T-helper 17 cell (primary cell): ENCODE measurements around the gene INTS11. TPM values are rescaled to one million over a fixed set of nuclear protein-coding genes. Genes with fewer than 3 reads are reported as not detected.

Source experiments
- ATAC-seq: fragments of 150-1000 bp; cut with Tn5 transposase; 2 replicates; pipeline ENCODE4 v1.10.0; 2021; ENCODE audit warnings: mild to moderate bottlenecking, moderate library complexity
- DNase-seq, 3 donors: peaks; one replicate each; pipeline versions ENCODE4 v3.0.0 to v3.0.0-alpha.2; 2020 to 2021
- H3K9me3 ChIP-seq: one replicate; pipeline ENCODE4 v1.7.0; 2013; ENCODE audit warnings: low read length, mild to moderate bottlenecking; ENCODE audit not compliant: control insufficient read depth, poor library complexity, severe bottlenecking
- H3K27ac Mint-ChIP-seq: one replicate; pipeline ENCODE4 v1.8.0; 2022; ENCODE audit warnings: mild to moderate bottlenecking, moderate library complexity, mixed read lengths
- H3K27me3 Mint-ChIP-seq: one replicate; pipeline ENCODE4 v1.8.0; 2022; ENCODE audit warnings: mixed read lengths
- H3K36me3 Mint-ChIP-seq: one replicate; pipeline ENCODE4 v1.8.0; 2022; ENCODE audit warnings: low read depth, mixed read lengths
- H3K4me1 Mint-ChIP-seq: one replicate; pipeline ENCODE4 v1.8.0; 2022; ENCODE audit warnings: mild to moderate bottlenecking, mixed read lengths
- H3K4me3 Mint-ChIP-seq: one replicate; pipeline ENCODE4 v1.8.0; 2022; ENCODE audit warnings: mild to moderate bottlenecking, moderate library complexity, mixed read lengths
- total RNA-seq, 4 donors: library from RNA in 2 of 4; stranded (reverse) in 2 of 4; gene quantifications; one replicate each; pipeline ENCODE4 v1.2.3 and lab custom pipeline; 2022 to 2026

Gene INTS11
- total RNA-seq, 2 donors from 2014 or later: 130 to 132 TPM

DNA sequence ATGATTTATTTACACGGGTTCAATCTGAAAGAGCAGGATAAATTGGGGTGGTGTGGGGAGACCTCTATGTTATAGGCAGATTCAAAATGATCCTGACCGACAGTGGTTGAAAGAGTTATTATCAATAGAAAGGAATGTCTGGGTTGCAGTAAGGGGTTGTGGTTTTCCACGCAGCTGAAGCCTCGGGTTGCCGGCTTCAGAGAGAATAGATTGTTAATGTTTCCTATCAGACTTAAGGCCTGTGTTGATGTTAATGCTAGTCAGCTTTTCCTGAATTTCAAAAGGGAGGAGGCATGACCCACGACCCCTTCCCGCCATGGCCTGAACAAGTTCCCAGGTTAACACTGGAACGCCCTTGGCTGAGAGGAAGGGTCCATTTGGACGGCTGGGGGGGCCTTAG is 48.6 kb downstream of the INTS11 start:
- Mint-ChIP-seq H3K27me3 (no peaks in the 10 kb centered on the region), H3K36me3 (no peaks in the 10 kb centered on the region), H3K27ac (no peak overlapping the region), H3K4me3 (peak overlapping the region; percentile 55), H3K4me1 (peaks cover 19% of the 10 kb centered on the region)
- no peaks in the 10 kb centered on the region for H3K9me3 ChIP-seq
- DNase-seq: no peak
- no peak for ATAC-seq

DNA sequence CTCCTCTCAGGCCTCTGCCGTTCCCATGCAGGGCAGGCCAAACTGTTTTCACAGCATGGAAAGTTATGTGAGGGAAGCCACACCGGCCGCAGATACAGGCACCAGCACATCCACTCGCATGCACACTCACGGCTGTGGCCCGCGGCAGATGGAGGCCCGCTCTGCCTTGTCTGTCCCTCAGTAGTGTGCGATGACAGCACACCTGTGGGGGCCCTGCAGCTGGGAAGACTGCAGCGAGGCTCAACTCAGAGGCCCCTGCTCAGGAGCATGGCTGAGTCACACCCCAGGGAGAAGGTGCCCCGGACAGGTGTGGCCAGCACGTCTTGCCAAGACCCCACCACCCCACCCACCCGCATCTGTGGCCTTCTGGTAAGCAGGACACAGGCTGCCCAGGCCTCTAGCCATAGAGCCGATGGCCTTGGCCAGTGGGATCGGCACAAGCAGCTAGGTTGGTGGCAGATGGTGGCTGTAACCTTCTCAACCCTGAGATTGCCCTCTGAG is 49.5 kb downstream of the INTS11 start:
- DNase-seq: no peak
- Mint-ChIP-seq H3K27ac (no peak overlapping the region), H3K4me3 (peak overlapping the region; percentile 76), H3K27me3 (no peaks in the 10 kb centered on the region), H3K4me1 (peaks cover 27% of the 10 kb centered on the region), H3K36me3 (peaks cover 2% of the 10 kb centered on the region)
- no peak for ATAC-seq
- H3K9me3 ChIP-seq: no peaks in the 10 kb centered on the region

DNA sequence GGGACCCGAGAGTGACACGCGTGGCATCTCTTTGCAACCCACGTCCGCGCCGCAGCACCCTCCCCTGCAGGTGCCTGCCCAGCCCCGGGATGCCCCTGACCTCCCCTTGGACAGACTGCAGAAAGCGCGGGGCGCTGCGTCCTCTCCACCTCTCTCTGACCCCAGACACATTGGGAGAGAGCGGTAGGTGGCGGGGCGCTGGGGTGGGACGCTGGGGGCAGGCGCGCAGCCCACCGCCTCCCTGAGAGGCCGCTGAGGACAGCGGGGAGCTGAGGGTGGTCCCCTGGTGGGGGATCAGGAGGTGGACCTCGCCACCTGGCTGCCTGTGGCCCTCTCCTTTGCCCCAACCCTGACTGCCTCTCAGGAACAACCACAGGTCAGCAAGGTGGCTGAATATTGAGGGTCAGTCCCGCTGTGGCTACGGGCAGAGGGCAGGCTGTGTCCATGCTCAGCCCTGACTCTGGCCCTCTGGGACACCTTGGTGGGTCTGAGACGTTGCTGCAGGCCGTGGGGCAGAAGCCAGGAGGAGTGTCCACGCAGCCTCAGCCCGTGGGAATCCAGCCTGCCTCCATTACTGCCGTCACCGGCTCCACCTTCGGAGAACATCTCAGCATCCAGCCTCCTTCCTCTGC is 50.0 kb downstream of the INTS11 start:
- Mint-ChIP-seq H3K27ac (no peak overlapping the region), H3K36me3 (peaks cover 2% of the 10 kb centered on the region), H3K4me3 (peak overlapping the region; percentile 76), H3K27me3 (no peaks in the 10 kb centered on the region), H3K4me1 (peaks cover 30% of the 10 kb centered on the region)
- ATAC-seq: no peak
- no peaks in the 10 kb centered on the region for H3K9me3 ChIP-seq
- no peak for DNase-seq

DNA sequence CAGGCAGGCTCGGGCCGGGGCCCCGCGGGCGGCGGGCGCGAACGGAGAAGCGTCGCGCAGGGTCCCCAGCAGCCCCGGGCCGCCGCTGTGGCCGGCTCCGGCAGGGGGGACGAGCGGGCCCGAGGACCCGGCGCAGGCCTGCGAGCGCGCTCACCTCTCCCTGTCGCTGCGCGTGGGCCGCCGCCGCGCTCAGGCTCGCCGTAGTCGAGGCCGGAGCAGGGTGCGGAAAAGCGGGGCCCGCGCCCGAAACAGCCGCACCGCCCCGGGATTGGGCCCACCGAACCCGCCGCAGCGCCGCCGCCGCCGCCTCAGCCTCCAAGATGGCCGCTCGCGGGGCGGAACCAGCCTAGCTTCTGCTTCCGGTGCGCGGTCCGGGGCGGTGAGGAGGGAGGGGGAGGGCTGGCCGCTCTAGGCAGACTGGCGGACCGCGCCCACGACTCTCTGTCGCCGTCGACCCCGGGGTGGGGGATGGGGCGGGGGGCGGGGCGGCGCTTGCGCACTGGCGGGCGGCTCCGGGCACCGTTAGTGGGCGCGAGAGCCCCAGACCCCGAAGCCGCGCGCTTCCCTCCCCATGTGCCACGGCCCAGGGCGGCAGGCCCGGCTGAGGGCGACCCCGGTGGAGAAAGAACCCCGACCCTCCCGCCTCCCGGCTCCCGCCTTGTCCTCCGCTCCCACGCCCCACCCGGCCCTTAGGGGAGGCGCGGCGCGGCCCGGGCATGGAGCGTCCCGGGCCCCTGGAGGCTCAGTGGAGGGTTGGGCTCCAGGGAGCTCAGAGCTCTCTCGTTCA is 50.8 kb downstream of the INTS11 start, which contains the start of gene UBE2J2:
UBE2J2 (minus strand) TSS at position 343 of the 787 bp plus-strand sequence. CDS start 5,862 bp downstream, outside the sequence.
- DNase-seq (peak; percentile 86 to 92 (median 91)), ATAC-seq (peak; percentile 98)
- no peaks in the 10 kb centered on the region for H3K27me3 Mint-ChIP-seq
- H3K27ac Mint-ChIP-seq: peak within 1 kb of the TSS; percentile 88
- H3K9me3 ChIP-seq: no peaks in the 10 kb centered on the region
- peak within 1 kb of the TSS; percentile 87 for H3K4me3 Mint-ChIP-seq
- peaks cover 33% of the 10 kb centered on the region for H3K4me1 Mint-ChIP-seq
- H3K36me3 Mint-ChIP-seq: peaks cover 2% of the 10 kb centered on the region

DNA sequence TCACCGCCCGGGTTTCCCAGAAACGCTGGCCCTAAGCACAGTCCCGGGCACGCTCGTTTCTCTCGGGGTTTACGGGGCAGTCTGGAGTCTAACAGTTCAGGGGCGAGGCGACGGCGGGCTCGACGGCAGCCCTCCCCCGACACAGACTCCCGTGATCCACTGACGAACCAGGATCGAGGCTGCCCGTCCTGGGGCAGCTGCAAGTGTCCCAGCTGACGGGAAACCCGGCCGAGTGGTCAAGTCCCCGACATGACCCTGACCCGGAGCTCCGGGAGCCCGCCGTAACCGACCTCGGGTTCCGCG is 51.3 kb downstream of the INTS11 start:
- Mint-ChIP-seq H3K4me3 (peak overlapping the region; percentile 87), H3K36me3 (peaks cover 2% of the 10 kb centered on the region), H3K27me3 (no peaks in the 10 kb centered on the region), H3K4me1 (peaks cover 33% of the 10 kb centered on the region), H3K27ac (peak overlapping the region; percentile 88)
- ATAC-seq: no peak
- no peak for DNase-seq
- no peaks in the 10 kb centered on the region for H3K9me3 ChIP-seq

DNA sequence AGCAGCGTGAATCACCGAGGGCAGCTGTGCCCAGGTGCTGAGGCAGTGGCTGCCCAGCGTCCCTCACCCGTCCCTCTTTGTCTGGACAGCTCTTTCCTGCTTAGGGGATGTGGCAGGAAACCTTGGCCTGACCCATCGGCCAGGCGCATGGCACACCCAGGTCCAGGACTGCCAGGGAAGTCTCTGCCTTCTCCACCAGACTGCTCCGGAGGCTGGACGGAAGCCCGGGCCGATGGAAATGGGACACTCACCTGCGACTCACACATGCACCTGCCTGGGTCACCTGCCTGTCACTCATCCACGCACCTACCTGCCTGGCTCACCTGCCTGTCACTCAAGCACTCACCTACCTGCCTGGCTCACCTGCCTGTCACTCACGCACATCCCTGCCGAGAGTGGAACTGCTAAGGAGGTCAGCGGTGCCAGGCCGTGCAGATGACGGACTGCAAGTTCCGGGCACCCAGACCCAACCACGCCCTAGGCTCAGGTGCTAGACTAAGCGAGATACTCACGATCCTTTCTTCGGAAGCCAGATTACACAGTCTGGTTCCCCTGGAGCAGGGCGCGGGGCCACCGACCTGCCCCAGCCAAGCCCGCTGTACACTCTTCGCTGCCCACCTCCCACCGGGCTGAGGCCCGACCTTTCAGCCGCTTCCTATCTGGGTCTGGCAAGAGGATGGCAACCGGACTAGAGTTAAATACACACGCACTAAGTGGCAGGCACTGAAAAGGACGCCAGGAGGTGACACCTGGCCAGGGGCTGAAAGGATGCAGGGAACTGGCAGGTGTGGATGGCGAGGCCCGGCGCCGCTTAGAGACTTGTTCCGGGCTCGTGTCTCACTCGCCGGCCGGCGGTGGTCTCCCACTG is 51.9 kb downstream of the INTS11 start:
- Mint-ChIP-seq H3K36me3 (peaks cover 2% of the 10 kb centered on the region), H3K27me3 (no peaks in the 10 kb centered on the region), H3K4me3 (peak overlapping the region; percentile 87), H3K4me1 (peaks cover 35% of the 10 kb centered on the region), H3K27ac (peak overlapping the region; percentile 88)
- H3K9me3 ChIP-seq: no peaks in the 10 kb centered on the region
- DNase-seq (no peak), ATAC-seq (no peak)

DNA sequence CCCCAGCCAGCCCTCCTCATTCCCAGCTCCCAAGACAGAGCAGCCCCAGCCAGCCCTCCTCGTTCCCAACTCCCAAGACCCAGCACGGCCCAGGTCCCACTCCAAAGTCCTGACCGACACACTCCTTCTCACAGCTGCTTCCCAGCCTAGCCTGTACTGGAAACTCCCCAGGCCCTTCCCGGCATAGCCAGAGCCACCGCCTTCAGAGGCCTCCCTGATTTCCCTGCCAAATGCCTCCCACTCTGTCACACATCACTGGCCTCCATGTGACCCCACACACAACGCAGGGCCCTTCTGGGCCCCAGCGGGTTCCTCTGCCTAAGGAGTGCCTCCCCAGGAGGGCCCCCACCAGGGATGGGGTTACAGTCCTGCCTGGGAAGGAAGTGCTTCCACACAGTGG is 53.6 kb downstream of the INTS11 start:
- Mint-ChIP-seq H3K27me3 (no peaks in the 10 kb centered on the region), H3K36me3 (peaks cover 2% of the 10 kb centered on the region)

DNA sequence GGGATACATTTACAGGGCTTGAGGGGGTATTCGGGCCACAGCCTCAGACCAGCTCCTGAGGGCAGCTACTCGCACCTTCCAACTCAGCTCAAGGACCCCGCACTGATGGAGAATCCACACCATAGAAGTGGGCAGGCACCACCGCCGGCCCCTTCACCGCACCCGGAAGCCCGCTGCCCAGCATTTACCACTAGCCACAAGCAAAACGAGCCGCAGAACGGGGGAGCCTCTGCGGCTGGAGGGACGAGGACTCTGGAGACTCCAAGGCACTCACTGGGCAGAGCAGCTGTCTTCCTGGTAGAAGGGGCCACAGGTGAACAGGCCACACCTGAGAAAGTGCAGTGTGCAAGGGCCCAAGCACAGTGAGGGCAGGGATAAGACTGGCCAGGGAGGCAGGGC is 56.2 kb downstream of the INTS11 start:
- Mint-ChIP-seq H3K4me3 (no peak overlapping the region), H3K27me3 (no peaks in the 10 kb centered on the region), H3K4me1 (peaks cover 33% of the 10 kb centered on the region), H3K36me3 (peaks cover 2% of the 10 kb centered on the region), H3K27ac (no peak overlapping the region)
- ATAC-seq: no peak
- no peak for DNase-seq
- H3K9me3 ChIP-seq: no peaks in the 10 kb centered on the region

More for the DNA sequence above, 53.6 kb downstream of the INTS11 start:
- H3K4me3 Mint-ChIP-seq: peak overlapping the region; percentile 66
- DNase-seq (no peak), ATAC-seq (no peak)
- H3K9me3 ChIP-seq: no peaks in the 10 kb centered on the region
- H3K27ac Mint-ChIP-seq: peak overlapping the region; percentile 88
- H3K4me1 Mint-ChIP-seq: peaks cover 38% of the 10 kb centered on the region

DNA sequence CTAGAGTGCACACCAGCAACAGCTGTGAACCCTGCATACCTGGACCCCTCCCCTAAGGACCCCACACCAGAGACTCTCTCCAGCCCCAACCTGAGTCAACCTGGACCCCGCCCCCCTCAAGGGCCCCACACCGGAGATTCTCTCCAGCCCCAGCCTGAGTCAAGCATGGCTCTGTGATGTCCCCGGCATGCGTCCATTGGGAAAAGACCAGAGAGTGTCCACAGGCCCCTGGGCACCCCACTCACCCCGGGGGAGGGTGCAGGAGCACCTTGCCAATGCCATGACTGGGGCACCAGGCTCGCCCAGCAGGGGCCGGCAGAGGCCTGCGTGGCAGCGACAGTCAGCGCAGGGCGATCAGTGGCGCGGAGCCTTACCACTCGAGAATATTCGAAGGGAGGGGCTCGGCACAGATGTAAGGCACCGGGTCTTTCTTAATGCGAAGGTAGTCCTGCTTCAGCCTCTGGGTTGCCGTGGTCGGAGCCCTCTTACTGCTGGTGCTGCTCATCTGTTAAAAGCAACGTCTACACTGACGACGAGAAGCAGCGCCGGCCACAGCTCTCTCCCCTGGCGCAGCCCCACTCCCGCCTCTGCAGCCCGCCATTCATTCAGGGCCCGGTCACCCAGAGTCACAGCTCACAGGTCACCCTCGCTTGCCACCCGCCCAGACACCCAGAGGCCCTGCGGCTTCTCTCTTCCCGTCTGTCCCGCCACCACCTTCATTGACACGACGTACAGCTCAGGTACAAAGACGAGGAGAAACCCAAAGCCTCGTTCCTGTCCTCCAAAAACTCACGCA is 56.8 kb downstream of the INTS11 start:
- H3K4me1 Mint-ChIP-seq: peaks cover 29% of the 10 kb centered on the region
- ATAC-seq: no peak
- no peak for DNase-seq
- H3K4me3 Mint-ChIP-seq: no peak overlapping the region
- no peaks in the 10 kb centered on the region for H3K9me3 ChIP-seq
- no peaks in the 10 kb centered on the region for H3K27me3 Mint-ChIP-seq
- peaks cover 2% of the 10 kb centered on the region for H3K36me3 Mint-ChIP-seq
- H3K27ac Mint-ChIP-seq: no peak overlapping the region

DNA sequence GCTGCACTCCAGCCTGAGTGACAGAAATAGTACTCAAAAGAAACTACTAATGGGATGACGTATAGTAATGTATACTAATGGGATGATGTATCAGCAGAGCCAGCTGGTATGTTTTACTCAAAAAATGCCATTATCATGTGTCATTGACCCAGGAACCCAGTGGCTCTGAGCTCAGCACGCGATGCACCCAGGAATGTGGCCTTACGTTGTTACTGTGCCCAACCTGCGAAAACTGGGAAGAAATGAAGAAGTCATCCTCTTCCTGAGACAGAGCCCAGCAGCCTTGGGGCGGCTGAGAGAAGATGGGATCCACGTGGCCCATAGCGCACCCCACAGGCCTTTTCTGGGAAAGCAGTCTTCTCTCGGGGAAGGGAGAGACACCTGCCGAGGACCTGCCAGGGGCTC is 59.6 kb downstream of the INTS11 start:
- H3K4me1 Mint-ChIP-seq: peaks cover 19% of the 10 kb centered on the region
- peak; percentile 51 for ATAC-seq
- no peaks in the 10 kb centered on the region for H3K27me3 Mint-ChIP-seq
- no peak overlapping the region for H3K4me3 Mint-ChIP-seq
- H3K27ac Mint-ChIP-seq: peak overlapping the region; percentile 19
- no peaks in the 10 kb centered on the region for H3K36me3 Mint-ChIP-seq
- DNase-seq: no peak
- no peaks in the 10 kb centered on the region for H3K9me3 ChIP-seq

DNA sequence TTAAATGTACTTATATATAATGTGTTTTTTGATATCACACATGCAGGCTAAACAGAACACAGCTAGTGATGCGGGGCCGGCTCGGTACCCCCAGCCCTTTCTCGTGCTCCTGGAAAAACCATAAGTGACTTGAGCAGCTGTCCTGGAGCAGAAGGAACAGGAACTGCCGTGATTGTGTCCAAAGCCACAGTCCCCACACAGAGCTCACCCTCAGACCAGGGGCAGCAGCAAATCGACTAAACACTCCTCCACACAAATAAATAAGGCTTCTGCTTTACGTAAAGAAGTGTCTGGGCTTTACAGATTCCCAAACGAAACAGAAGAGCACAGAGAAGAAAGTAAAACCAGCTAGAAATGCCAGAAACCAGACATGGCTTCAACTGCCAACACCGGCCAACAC is 60.4 kb downstream of the INTS11 start:
- no peaks in the 10 kb centered on the region for H3K36me3 Mint-ChIP-seq
- peak overlapping the region; percentile 19 for H3K27ac Mint-ChIP-seq
- no peaks in the 10 kb centered on the region for H3K27me3 Mint-ChIP-seq
- no peaks in the 10 kb centered on the region for H3K9me3 ChIP-seq
- ATAC-seq: no peak
- H3K4me3 Mint-ChIP-seq: no peak overlapping the region
- no peak for DNase-seq
- peaks cover 21% of the 10 kb centered on the region for H3K4me1 Mint-ChIP-seq

DNA sequence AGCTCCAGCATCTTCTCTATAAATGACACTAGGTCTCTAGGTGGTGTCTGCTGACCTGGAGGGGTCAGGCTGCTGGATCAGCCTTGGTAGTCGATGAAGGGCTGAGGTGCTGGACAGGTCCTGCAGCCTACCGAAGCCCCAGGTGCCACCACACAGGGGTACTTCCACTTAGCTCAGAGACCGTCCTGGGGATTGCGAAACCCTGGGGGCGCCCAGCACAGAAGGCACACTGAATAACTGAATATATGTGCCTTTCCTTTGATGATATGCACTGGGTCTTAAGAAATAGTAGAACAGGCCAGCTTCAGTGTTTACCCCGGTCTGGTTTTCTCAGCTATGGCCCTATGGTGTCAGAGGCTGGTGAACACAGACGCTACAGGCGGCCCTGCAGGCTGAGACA is 61.7 kb downstream of the INTS11 start:
- H3K9me3 ChIP-seq: no peaks in the 10 kb centered on the region
- Mint-ChIP-seq H3K27me3 (no peaks in the 10 kb centered on the region), H3K27ac (no peak overlapping the region), H3K36me3 (no peaks in the 10 kb centered on the region), H3K4me1 (peaks cover 22% of the 10 kb centered on the region), H3K4me3 (no peak overlapping the region)
- DNase-seq: no peak
- ATAC-seq: no peak
